Measurements from ENCODE around the gene TBX1. TPM values are rescaled to one million over a fixed set of nuclear protein-coding genes. Genes with fewer than 3 reads are reported as not detected.

Gene TBX1
- total and polyA plus RNA-seq, 10 of the 15 experiments (the other 5 are each of a cell fraction or from before 2014, with no cell fraction given), result not detected

- no peak for TF ChIP-seq E4F1 (IDR thresholded peaks at IDR 0.05; ENCODE audit: borderline replicate concordance, partially characterized antibody)
Measured at GRCh38 chr22:19811211-19811621, 50.6 kb downstream of the TBX1 start (continued).

- in situ Hi-C loops (cut with MboI), result no loop called here
- no peak overlapping the region for H3K9ac ChIP-seq (ENCODE audit: control insufficient read depth, insufficient read depth, low read length)
- no peaks in the 10 kb centered on the region for H3K9me3 ChIP-seq (replicated peaks; ENCODE audit: control insufficient read depth, insufficient read depth, low read length)
- ChIA-PET POLR2A (no interaction called here), RAD21 (ENCODE audit: unreplicated experiment) (no interaction called here), CTCF (no interaction called here), SMC1A (ENCODE audit: uncharacterized antibody, unreplicated experiment) (no interaction called here)
- H3K4me1 ChIP-seq (ENCODE audit: control insufficient read depth, insufficient read depth, low read length), result no peaks in the 10 kb centered on the region
- BruUV-seq (replicated peaks), result no TSS peak
- H3K36me3 ChIP-seq (ENCODE audit: control insufficient read depth in 2 of 2, insufficient read depth in 2 of 2, low read length in 1 of 2), result peaks cover 0 to 2% of the 10 kb centered on the region in 2 experiments; a peak in 1 of 4 replicates
- no peak overlapping the region for H3K27ac ChIP-seq (ENCODE audit: control insufficient read depth, insufficient read depth)
- FAIRE-seq, result no peak
- DNase-seq (ENCODE audit: low read depth, low spot score), result no peak
- no peak overlapping the region for H3K4me2 ChIP-seq (ENCODE audit: control insufficient read depth, insufficient read depth)
- H3K27me3 ChIP-seq (replicated peaks in 1 of 2; ENCODE audit: control insufficient read depth in 2 of 2, insufficient read depth in 2 of 2, low read length in 1 of 2), result no peaks in the 10 kb centered on the region
- WGBS (ENCODE audit: insufficient coverage, insufficient replicate concordance, low lambda C conversion rate, missing lambda C conversion rate), result 97% methylated on average over 36 of the region's 36 CpGs
- H3K4me3 ChIP-seq, result no peak overlapping the region
- intact Hi-C loops (cut with micrococcal nuclease; ENCODE audit: unreplicated experiment), result no loop called here
- H4K20me1 ChIP-seq (ENCODE audit: control insufficient read depth, insufficient read depth), result no peaks in the 10 kb centered on the region
- H2AFZ ChIP-seq (ENCODE audit: control insufficient read depth, low read depth, low read length), result no peak overlapping the region
- ATAC-seq, result no peak
- H3K79me2 ChIP-seq (ENCODE audit: control insufficient read depth, insufficient read depth, low read length), result no peaks in the 10 kb centered on the region
- TF ChIP-seq PML (IDR thresholded peaks at IDR 0.05; ENCODE audit: low read length) (no peak), RFX5 (IDR thresholded peaks at IDR 0.05; ENCODE audit: low read depth, low read length) (no peak), WRNIP1 (IDR thresholded peaks at IDR 0.05; ENCODE audit: borderline replicate concordance, low read depth, low read length) (no peak), NRF1 (conservative IDR thresholded peaks at IDR 0.05; ENCODE audit: low read depth, low read length) (no peak), EED (IDR thresholded peaks at IDR 0.05; ENCODE audit: low read depth) (no peak), MTA2 (IDR thresholded peaks at IDR 0.05; ENCODE audit: low read depth) (no peak), YBX1 (IDR thresholded peaks at IDR 0.05) (no peak), BCL3 (IDR thresholded peaks at IDR 0.05; ENCODE audit: borderline replicate concordance, insufficient read depth, low read depth, low read length, poor library complexity, severe bottlenecking) (no peak), SMC3 (IDR thresholded peaks at IDR 0.05; ENCODE audit: borderline replicate concordance, low read length) (no peak), ATF2 (IDR thresholded peaks at IDR 0.05; ENCODE audit: low read length) (no peak), CHD4 (IDR thresholded peaks at IDR 0.05) (no peak), NFYB (IDR thresholded peaks at IDR 0.05; ENCODE audit: insufficient read depth, low read depth, low read length) (no peak), NBN (IDR thresholded peaks at IDR 0.05) (no peak)
Measured at GRCh38 chr22:19811811-19812771, 51.5 kb downstream of the TBX1 start.
